HepG2 (cell line): ENCODE results near the gene MAP3K3. TPM values are rescaled to one million over a fixed set of nuclear protein-coding genes. Genes with fewer than 3 reads are reported as not detected.

Experiments
- ARNTL ChIP-seq: sonication (generic); formaldehyde crosslinking; IDR thresholded peaks from 2 replicates; pipeline ENCODE4 v1.4.0; 2020; ENCODE audit warnings: mild to moderate bottlenecking, missing genetic modification reagents
- HNF4G ChIP-seq, 2 experiments: sonication (generic) in 1 of 2; formaldehyde crosslinking in 1 of 2; IDR thresholded peaks; 2 replicates each; pipeline versions ENCODE4 v1.4.0 to v1.6.1; 2011 to 2020; ENCODE audit warnings: borderline replicate concordance in 2 of 2, low read depth in 2 of 2, mild to moderate bottlenecking in 2 of 2, low read length in 1 of 2, missing genetic modification reagents in 1 of 2, moderate library complexity in 1 of 2
- LCORL ChIP-seq, 2 experiments: fragments of 450-650 bp in 1 of 2; sonication (generic) in 1 of 2; formaldehyde crosslinking in 1 of 2; IDR thresholded peaks; 2 replicates each; pipeline versions ENCODE4 v1.5.0 to v1.6.1; 2017 to 2020; ENCODE audit warnings: antibody characterized with exemption in 1 of 2, missing genetic modification reagents in 1 of 2
- MEF2D ChIP-seq: sonication (generic); formaldehyde crosslinking; IDR thresholded peaks from 2 replicates; pipeline ENCODE4 v1.5.1; 2020; ENCODE audit warnings: mild to moderate bottlenecking, missing genetic modification reagents
- POLR2AphosphoS2 ChIP-seq: IDR thresholded peaks from 2 replicates; pipeline ENCODE4 v1.6.1; 2011; ENCODE audit warnings: low read depth, low read length, improper control_type of control experiment
- polyA plus RNA-seq, 8 experiments: library from polyadenylated mRNA; depleted of rRNA in 3 of 8; stranded (reverse) in 7 of 8; unstranded in 1 of 8; fragments of >200 nt; fragmentation: Illumina TruSeq in 4 of 8; extraction: Trizol in 4 of 8; gene quantifications; 2 replicates each; pipeline versions ENCODE4 v1.2.1 to v1.2.3, GENCODE V29; 2011 to 2016; ENCODE audit warnings: low read depth in 4 of 8, missing spikeins in 1 of 8, mixed read lengths in 1 of 8; ENCODE audit not compliant: insufficient read depth in 1 of 8
- total RNA-seq, 5 experiments: library from RNA; depleted of rRNA; stranded (reverse); fragments of >200 nt; fragmentation: Illumina TruSeq; extraction: Trizol; gene quantifications; 2 replicates each; pipeline ENCODE4 v1.2.3, GENCODE V29; 2016; ENCODE audit warnings: low read depth in 1 of 5
- TF ChIP-seq, protein P1 (sequence below): sonication (generic); formaldehyde crosslinking; IDR thresholded peaks from 2 replicates; pipeline ENCODE4 v1.5.1; 2020; ENCODE audit warnings: missing genetic modification reagents, mild to moderate bottlenecking, borderline replicate concordance
- TF ChIP-seq, protein P2 (sequence below), 2 experiments: sonication (generic) in 1 of 2; formaldehyde crosslinking in 1 of 2; IDR thresholded peaks; 2 replicates each; pipeline versions ENCODE4 v1.6.1 to v1.9.0; 2014 to 2022; ENCODE audit warnings: antibody characterized with exemption in 1 of 2, borderline replicate concordance in 1 of 2, inconsistent platforms in 1 of 2, low read depth in 1 of 2, missing genetic modification reagents in 1 of 2
- TF ChIP-seq, protein P3 (sequence below): sonication (generic); formaldehyde crosslinking; IDR thresholded peaks from 2 replicates; pipeline ENCODE4 v1.9.0; 2021; ENCODE audit warnings: mild to moderate bottlenecking, missing genetic modification reagents

The MAP3K3 gene
- total and polyA plus RNA-seq, 2 of the 13 experiments (the other 11 are each of a cell fraction or from before 2014, with no cell fraction given): 17.7 to 21.8 TPM

DNA sequence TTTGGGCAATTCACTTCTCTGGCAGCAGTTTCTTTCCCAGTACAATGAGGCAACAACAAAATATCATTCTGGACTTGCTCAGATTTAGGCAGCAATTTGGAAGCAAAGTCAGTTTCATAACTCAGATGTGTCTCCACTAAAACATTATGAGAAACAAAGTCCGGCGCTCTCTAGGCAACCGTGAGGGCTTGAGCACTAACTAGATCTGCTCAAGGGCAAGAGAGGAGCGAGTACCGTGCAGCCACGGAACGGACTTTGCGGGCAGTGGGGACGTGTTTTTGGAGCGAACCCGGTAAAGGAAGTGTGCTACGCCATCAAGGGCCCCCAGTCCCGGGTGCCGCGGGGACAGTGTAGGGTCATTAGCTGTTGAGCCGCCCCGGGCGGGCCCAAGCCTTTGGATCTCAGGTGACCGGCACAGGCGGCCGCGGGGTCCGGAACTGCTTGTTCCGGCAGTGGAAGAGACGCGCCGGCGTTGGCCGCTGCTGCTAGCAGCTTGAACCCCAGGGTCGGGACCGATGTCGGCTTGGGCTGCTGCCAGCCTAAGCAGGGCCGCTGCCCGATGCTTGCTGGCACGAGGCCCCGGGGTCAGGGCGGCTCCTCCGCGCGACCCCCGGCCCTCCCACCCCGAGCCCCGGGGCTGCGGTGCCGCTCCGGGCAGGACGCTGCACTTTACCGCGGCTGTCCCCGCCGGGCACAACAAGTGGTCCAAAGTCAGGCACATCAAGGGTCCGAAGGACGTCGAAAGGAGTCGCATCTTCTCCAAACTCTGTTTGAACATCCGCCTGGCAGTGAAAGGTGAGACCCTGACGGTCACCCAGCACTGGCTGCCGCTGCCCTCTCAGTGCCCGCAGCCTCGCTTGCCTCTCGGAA is 21.4 kb upstream of the MAP3K3 start, which contains the start of gene TACO1 (continued):
- TF ChIP-seq ARNTL (CRISPR knock-in tag) (peak; percentile 75; the same call in 1 of the 2 replicates), HNF4G (IDR thresholded peaks at IDR 0.05; ENCODE audit: borderline replicate concordance, low read depth, low read length) (peak; percentile 91), HNF4G (CRISPR knock-in tag; IDR thresholded peaks at IDR 0.05; ENCODE audit: borderline replicate concordance, low read depth) (peak; percentile 84), POLR2AphosphoS2 (peak; percentile 51; the same call in 1 of the 2 replicates), LCORL (IDR thresholded peaks at IDR 0.05) (0 out of 2 replicates have a peak, but pooled peaks have one; percentile 21), LCORL (CRISPR knock-in tag; IDR thresholded peaks at IDR 0.05) (peak; percentile 82), MEF2D (peak; percentile 85)
- TF ChIP-seq, protein P1, sequence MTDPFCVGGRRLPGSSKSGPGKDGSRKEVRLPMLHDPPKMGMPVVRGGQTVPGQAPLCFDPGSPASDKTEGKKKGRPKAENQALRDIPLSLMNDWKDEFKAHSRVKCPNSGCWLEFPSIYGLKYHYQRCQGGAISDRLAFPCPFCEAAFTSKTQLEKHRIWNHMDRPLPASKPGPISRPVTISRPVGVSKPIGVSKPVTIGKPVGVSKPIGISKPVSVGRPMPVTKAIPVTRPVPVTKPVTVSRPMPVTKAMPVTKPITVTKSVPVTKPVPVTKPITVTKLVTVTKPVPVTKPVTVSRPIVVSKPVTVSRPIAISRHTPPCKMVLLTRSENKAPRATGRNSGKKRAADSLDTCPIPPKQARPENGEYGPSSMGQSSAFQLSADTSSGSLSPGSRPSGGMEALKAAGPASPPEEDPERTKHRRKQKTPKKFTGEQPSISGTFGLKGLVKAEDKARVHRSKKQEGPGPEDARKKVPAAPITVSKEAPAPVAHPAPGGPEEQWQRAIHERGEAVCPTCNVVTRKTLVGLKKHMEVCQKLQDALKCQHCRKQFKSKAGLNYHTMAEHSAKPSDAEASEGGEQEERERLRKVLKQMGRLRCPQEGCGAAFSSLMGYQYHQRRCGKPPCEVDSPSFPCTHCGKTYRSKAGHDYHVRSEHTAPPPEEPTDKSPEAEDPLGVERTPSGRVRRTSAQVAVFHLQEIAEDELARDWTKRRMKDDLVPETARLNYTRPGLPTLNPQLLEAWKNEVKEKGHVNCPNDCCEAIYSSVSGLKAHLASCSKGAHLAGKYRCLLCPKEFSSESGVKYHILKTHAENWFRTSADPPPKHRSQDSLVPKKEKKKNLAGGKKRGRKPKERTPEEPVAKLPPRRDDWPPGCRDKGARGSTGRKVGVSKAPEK (CRISPR knock-in tag): peak; percentile 89; the same call in 1 of the 2 replicates
- TF ChIP-seq, protein P2, sequence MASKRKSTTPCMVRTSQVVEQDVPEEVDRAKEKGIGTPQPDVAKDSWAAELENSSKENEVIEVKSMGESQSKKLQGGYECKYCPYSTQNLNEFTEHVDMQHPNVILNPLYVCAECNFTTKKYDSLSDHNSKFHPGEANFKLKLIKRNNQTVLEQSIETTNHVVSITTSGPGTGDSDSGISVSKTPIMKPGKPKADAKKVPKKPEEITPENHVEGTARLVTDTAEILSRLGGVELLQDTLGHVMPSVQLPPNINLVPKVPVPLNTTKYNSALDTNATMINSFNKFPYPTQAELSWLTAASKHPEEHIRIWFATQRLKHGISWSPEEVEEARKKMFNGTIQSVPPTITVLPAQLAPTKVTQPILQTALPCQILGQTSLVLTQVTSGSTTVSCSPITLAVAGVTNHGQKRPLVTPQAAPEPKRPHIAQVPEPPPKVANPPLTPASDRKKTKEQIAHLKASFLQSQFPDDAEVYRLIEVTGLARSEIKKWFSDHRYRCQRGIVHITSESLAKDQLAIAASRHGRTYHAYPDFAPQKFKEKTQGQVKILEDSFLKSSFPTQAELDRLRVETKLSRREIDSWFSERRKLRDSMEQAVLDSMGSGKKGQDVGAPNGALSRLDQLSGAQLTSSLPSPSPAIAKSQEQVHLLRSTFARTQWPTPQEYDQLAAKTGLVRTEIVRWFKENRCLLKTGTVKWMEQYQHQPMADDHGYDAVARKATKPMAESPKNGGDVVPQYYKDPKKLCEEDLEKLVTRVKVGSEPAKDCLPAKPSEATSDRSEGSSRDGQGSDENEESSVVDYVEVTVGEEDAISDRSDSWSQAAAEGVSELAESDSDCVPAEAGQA (IDR thresholded peaks at IDR 0.05; ENCODE audit: low read depth): peak; percentile 90
- TF ChIP-seq, protein P2 (CRISPR knock-in tag; IDR thresholded peaks at IDR 0.05; ENCODE audit: borderline replicate concordance): peak; percentile 73
- TF ChIP-seq, protein P3, sequence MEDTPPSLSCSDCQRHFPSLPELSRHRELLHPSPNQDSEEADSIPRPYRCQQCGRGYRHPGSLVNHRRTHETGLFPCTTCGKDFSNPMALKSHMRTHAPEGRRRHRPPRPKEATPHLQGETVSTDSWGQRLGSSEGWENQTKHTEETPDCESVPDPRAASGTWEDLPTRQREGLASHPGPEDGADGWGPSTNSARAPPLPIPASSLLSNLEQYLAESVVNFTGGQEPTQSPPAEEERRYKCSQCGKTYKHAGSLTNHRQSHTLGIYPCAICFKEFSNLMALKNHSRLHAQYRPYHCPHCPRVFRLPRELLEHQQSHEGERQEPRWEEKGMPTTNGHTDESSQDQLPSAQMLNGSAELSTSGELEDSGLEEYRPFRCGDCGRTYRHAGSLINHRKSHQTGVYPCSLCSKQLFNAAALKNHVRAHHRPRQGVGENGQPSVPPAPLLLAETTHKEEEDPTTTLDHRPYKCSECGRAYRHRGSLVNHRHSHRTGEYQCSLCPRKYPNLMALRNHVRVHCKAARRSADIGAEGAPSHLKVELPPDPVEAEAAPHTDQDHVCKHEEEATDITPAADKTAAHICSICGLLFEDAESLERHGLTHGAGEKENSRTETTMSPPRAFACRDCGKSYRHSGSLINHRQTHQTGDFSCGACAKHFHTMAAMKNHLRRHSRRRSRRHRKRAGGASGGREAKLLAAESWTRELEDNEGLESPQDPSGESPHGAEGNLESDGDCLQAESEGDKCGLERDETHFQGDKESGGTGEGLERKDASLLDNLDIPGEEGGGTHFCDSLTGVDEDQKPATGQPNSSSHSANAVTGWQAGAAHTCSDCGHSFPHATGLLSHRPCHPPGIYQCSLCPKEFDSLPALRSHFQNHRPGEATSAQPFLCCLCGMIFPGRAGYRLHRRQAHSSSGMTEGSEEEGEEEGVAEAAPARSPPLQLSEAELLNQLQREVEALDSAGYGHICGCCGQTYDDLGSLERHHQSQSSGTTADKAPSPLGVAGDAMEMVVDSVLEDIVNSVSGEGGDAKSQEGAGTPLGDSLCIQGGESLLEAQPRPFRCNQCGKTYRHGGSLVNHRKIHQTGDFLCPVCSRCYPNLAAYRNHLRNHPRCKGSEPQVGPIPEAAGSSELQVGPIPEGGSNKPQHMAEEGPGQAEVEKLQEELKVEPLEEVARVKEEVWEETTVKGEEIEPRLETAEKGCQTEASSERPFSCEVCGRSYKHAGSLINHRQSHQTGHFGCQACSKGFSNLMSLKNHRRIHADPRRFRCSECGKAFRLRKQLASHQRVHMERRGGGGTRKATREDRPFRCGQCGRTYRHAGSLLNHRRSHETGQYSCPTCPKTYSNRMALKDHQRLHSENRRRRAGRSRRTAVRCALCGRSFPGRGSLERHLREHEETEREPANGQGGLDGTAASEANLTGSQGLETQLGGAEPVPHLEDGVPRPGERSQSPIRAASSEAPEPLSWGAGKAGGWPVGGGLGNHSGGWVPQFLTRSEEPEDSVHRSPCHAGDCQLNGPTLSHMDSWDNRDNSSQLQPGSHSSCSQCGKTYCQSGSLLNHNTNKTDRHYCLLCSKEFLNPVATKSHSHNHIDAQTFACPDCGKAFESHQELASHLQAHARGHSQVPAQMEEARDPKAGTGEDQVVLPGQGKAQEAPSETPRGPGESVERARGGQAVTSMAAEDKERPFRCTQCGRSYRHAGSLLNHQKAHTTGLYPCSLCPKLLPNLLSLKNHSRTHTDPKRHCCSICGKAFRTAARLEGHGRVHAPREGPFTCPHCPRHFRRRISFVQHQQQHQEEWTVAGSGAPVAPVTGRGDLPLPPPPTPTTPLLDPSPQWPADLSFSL (CRISPR knock-in tag): peak; percentile 50; the same call in 1 of the 2 replicates
